ENCODE measurements around the gene MAML3. TPM values are rescaled to one million over a fixed set of nuclear protein-coding genes. Genes with fewer than 3 reads are reported as not detected.
A peak's percentile ranks its signal among the peaks of the same experiment; 100 is the strongest.

MAML3 gene
- total RNA-seq, 1 donor = 6.5 TPM

DNA sequence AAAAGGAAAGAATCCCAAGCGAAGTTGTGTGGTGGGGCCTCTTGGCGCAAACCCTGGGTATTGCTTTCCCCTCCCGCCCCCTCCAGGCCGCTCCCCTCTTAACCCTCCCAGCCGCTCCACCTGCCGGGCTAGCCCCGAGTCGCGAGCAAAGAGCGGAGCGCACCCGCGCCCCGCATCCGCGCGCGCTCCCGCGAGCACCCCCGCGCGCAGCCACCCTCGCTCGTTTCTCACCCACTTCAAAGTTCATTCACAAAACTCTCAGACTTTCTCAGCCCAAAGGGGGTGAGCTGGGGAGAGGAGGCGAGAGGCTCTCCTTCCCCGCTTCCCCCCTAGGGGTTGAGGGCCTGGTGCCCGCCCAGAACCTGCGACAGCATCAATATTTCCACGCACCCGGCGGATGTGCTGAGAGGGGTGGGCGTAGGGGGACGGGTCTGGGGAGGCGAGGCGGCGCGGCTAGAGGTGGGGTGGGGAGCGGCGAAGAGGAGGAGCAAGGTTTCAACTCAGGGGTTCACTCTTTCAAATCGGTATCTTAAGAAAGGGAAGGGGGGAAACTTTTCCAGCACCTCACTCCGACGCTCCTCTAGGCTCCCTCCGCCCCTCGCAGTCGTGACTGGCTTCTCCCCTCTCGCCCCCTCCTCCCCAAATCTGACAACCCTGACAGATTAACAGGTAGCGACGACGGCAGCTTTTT, 1.8 kb downstream of the MAML3 start:
- H3K4me3 ChIP-seq (ENCODE audit: low read depth, low read length) = peak overlapping the region; percentile 87
- no peak for TF ChIP-seq CTCF (IDR thresholded peaks at IDR 0.05; ENCODE audit: insufficient read depth, low read depth, low read length)
- DNase-seq (ENCODE audit: low read depth) = no peak

DNA sequence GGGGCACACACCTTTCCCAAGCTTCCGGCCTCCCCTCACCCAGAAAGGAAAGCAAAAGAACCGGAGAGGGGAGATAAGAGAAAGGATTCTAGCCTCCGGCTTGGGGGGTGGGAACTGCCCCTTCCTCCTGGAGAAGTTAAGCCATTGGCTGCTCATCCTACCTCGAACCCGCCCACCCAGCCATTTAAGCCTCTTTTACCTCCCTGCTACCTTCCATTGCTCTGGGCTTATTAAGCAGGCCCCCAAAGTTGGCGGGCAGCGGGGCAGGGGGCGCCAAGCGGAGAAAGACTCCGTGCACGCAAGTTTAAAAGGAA, 2.3 kb downstream of the MAML3 start:
- TF ChIP-seq CTCF (IDR thresholded peaks at IDR 0.05; ENCODE audit: insufficient read depth, low read depth, low read length) = no peak
- peak overlapping the region; percentile 87 for H3K4me3 ChIP-seq (ENCODE audit: low read depth, low read length)
- DNase-seq (ENCODE audit: low read depth) = peak; percentile 84

DNA sequence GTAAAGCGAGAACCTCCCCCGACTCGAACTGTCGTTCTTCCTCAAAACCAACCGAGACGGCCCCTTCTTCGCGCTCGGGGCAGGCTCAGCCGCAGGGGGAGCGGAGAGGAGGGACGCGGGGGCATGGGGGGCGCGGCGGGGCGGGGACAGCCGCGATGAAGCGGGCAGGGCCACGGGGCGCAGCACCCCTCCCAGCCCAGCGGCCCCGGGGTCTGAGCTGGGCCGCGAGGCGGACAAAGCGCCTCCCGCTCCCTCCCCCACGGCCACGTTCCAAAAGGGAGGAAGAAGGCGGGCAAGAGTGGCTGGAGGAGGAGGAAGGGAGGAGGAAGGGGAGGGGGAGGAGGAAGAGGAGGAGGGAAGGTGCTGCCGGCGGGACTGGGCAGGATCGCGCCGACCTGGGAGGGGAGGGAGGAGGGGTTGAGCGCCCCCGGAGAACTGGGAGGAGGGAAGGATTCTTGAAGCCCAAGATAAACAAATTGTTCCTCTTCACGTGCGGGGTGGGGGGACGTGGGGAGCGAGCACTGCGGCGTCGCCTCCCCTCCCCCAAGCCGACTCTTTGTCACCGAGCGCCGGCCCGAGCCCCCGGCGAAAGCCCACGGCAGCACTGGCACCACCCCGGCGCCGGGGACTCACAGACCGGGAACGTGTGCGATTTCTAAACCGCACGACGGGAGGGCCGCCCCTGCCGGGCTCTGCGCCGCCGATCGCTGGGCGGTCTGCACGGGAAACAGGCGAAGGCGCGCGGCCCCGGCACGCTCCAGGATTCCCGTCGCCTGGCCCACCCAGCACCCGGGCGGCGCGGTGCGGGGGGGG, 2.9 kb downstream of the MAML3 start:
- peak; percentile 95 for DNase-seq (ENCODE audit: low read depth)
- TF ChIP-seq CTCF (IDR thresholded peaks at IDR 0.05; ENCODE audit: insufficient read depth, low read depth, low read length) = no peak
- peak overlapping the region; percentile 87 for H3K4me3 ChIP-seq (ENCODE audit: low read depth, low read length)

DNA sequence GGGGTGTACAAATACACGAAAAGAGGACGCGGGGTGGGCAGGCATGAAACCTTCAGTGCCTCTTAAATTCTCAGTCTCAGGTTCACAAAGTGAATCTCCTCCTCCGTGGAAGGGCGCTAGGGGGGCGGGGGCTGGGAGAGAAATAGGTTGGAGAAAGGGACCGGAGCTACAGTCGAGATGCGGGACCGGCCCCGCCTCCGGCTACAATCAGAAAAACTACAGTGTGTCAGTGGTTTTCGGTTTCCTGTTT, 3.4 kb downstream of the MAML3 start:
- DNase-seq (ENCODE audit: low read depth) = no peak
- TF ChIP-seq CTCF (IDR thresholded peaks at IDR 0.05; ENCODE audit: insufficient read depth, low read depth, low read length) = no peak
- peak overlapping the region; percentile 87 for H3K4me3 ChIP-seq (ENCODE audit: low read depth, low read length)

DNA sequence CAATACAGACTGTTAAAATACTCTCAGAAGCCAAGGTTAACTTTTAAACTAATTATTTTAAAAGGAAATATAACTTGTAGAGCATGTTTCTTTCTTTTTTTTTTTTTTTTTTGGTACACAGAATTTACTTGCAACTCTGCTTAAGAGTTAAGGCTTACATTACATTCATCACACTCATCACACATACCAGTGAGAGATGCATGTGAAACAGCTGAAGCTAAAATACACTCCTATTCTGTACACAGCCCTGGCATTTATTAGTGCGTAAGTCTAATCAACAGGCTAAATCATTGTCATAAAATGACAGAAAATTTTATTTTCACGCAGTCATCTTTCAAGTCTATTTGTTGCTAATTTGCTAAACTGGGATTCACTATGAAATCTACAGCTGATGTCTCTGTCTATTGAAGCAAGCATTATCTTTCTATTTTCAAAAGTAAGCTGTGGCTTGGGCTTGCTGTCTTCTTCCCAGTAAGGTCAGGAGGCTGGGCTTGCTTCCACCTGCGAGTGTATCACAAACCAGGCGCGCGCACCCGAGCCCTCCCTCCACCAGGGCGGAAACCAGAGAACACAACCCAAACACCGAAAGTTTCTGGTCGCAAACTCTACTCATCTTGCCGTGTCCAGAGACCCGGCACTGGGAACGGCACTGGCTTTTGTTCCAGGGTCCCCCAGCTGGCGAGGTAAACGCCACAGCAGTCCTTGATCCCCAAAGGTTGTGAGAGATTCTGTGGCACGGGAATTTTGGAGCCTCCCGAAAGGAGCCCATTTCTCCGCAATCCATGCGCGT, 3.9 kb downstream of the MAML3 start:
- H3K4me3 ChIP-seq (ENCODE audit: low read depth, low read length) = peak overlapping the region; percentile 87
- no peak for TF ChIP-seq CTCF (IDR thresholded peaks at IDR 0.05; ENCODE audit: insufficient read depth, low read depth, low read length)
- DNase-seq (ENCODE audit: low read depth) = peak; percentile 53

- no peak overlapping the region for H3K4me3 ChIP-seq (ENCODE audit: low read depth, low read length)
- TF ChIP-seq CTCF (IDR thresholded peaks at IDR 0.05; ENCODE audit: insufficient read depth, low read depth, low read length) = no peak
- DNase-seq (ENCODE audit: low read depth) = no peak
Observed at GRCh38 chr4:140144050-140144449, 9.9 kb downstream of the MAML3 start.

Measured in fibroblast of villous mesenchyme (primary cell).